VCaP (cell line): ENCODE results near the gene BCS1L.

Experiments used
- H3K27ac ChIP-seq: fragments of 450-650 bp; 2 replicates; pipeline ENCODE4 v1.5.1; 2017
- CTCF ChIP-seq: fragments of 450-650 bp; conservative IDR thresholded peaks from 2 replicates; pipeline ENCODE4 v1.5.1; 2017; ENCODE audit warnings: mild to moderate bottlenecking, moderate library complexity

Gene BCS1L

GRCh38 chr2:218644721-218645120 lies 14.8 kb upstream of the BCS1L start:
- H3K27ac ChIP-seq = no peak overlapping the region
- no peak for TF ChIP-seq CTCF

- TF ChIP-seq CTCF = no peak
- no peak overlapping the region for H3K27ac ChIP-seq
Observed at GRCh38 chr2:218645126-218645525, 14.4 kb upstream of the BCS1L start.

- no peak overlapping the region for H3K27ac ChIP-seq
- TF ChIP-seq CTCF = peak; percentile 92
Observed at GRCh38 chr2:218648088-218648786, 11.2 kb upstream of the BCS1L start.

GRCh38 chr2:218648787-218649100 lies 10.7 kb upstream of the BCS1L start:
- no peak overlapping the region for H3K27ac ChIP-seq
- peak; percentile 47 for TF ChIP-seq CTCF

- no peak overlapping the region for H3K27ac ChIP-seq
- no peak for TF ChIP-seq CTCF
Observed at GRCh38 chr2:218655751-218656150, 3.7 kb upstream of the BCS1L start.

- peak; percentile 69 for TF ChIP-seq CTCF
- peak overlapping the region; percentile 76 for H3K27ac ChIP-seq
Observed at GRCh38 chr2:218658671-218659257, 719 bp upstream of the BCS1L start.

GRCh38 chr2:218659988-218660358 lies 490 bp downstream of the BCS1L start:
- peak overlapping the region; percentile 76 for H3K27ac ChIP-seq
- no peak for TF ChIP-seq CTCF
